Suppressor macrophage treated with lipopolysaccharide for 1 hour (primary cell): ENCODE data around the gene CLASP2.
"Not testable (repeated sequence)": the region's sequence is repeated elsewhere in the genome, so short reads cannot be mapped to it uniquely, and the experiment has no call there.

Experiments used
- DNase-seq, 3 donors: peaks; one replicate each; pipeline ENCODE4 v3.0.0-alpha.2; 2020 to 2022

Gene CLASP2

DNA sequence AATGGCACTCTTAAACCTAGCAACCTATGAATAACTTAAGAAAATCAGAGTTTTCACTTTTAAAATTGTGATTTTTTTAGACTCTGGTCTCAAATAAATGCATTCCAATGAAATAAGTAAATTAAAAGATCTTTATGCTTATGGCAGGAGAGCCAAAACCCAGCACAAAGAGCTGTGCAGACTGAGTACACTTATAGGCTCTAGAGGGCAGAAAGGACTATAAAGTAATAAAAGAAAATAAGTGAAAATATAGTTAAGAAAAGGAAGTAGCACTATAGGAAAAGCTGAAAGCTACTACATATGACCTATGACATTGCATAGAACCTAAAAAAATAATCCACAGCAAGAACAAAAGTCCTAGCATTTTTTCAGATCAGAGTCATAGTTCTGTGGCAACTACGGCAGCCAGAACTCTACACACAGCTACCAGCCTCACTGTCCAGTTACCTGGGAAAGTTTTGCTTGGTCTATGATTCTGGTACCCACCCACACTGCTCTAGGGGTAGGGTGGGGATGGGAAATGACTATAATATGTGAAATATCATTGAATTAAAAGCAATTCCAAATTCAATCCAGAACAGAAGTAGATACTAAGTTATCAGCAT is 30.5 kb downstream of the CLASP2 start:
- no peak for DNase-seq

DNA sequence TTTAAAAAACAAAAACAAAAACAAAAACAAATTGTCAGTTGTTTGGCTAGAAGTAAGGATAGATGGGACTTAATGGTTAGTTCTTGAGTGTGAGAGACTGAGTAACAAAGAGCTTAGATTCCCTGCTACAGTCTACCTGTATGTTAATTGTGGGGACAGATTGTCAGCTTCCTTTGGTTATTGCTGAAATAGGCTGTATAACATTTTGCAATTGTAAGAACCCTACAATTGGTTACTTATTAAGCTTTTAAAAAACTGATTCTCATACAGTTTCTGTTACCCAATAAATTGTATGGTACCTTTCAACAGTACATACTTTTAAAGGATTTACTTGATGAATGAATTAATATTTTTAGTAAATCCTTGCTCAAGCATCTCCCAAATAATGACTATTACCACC is 35.3 kb downstream of the CLASP2 start:
- no peak for DNase-seq

DNA sequence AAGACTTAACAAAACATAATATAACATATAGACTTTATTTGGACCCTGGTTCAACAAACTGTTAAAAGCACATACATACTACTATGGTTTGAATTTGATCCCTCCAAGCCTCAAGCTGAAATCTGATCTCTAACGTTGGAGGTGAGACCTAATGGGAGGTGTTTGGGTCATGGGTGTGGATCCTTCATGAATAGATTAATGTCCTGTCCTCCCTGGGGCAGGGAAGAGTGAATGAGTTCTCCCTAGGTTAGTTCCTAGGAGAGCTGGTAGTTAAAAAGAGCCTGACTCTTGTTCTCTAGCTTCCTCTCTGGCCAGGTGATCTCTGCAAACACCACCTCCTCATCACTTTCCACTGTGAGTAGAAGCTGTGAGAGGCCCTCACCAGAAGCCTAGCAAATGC is 36.4 kb downstream of the CLASP2 start:
- DNase-seq = no peak

DNA sequence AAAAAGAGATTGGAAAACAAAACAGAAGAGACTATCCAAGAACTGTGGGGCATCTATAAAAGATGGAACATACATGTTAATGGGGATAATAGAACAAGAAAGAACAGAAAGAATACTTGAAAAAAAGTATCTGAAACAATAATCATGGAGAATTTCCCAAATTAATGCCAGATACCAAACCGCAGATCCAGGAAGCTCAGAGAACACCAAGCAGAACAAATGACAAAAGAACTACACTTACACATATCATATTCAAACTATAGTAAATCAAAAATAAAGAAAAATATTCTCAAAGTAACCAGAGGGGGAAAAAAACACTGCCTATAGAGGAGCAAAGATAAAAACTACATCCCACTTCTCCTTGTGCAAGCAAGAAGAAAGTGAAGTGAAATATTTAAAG is 40.0 kb downstream of the CLASP2 start:
- no peak for DNase-seq

DNA sequence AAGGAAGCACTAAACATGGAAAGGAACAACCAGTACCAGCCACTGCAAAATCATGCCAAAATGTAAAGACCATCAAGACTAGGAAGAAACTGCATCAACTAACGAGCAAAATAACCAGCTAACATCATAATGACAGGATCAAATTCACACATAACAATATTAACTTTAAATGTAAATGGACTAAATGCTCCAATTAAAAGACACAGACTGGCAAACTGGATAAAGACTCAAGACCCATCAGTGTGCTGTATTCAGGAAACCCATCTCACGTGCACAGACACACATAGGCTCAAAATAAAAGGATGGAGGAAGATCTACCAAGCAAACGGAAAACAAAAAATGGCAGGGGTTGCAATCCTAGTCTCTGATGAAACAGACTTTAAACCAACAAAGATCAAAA is 44.6 kb downstream of the CLASP2 start:
- not testable (repeated sequence) for DNase-seq

DNA sequence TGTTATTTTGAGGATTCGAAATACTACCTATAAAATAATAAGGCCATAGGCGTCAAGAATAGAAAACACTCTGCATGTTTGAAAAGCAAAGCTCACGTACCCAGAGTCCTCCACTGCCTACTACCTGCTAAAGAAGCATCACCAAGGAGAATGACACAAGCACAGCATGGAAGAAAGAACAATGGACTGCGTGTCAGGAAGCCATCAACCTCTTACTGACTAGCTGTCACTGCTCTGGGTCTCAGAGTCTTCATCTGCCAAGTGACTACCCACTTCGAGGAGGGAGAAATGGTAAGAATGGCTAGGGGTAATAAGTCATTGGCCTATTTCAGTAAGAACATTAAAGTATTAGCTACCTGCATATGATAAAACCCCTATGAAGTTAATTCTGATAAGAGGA is 49.4 kb downstream of the CLASP2 start:
- no peak for DNase-seq

DNA sequence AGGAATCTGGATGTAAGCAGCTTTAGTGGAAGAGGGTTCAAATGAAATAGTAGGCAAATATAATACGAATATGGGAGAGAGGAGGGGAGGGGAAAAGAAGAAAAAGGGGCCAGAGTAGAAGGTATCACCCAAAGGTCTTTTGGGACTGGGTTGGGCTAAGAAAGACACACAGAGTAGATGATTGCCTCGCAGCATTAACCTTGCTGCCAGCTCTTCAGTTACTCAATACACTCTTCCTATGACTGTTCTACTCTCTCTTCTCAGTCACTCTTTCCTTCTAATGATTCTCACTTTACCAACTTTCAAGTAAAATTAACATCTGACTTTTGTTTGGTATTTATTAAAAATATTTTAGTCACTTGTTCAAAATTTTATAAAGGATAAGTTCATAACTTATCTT is 52.8 kb downstream of the CLASP2 start:
- peak; percentile 10 to 51 (median 45) for DNase-seq

DNA sequence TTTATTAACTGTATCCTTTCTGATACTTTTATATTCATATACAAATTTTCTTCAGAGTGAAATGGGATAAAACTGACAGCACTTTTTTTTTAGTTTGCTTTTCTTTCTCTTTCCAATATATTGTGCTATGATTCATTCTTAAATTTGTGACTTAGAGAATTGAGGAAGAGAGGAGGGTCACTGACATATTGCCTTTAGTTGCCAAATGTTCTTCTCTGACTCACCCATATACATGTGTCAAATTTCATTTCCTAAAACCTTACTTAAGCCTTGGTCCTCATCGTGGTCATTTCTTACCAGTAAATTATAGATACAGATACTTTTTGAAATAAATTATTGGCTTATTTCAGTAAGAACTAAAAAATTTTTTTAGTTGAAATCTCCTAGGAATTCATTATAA is 53.9 kb downstream of the CLASP2 start:
- DNase-seq = peak; percentile 73 to 94 (median 93)

DNA sequence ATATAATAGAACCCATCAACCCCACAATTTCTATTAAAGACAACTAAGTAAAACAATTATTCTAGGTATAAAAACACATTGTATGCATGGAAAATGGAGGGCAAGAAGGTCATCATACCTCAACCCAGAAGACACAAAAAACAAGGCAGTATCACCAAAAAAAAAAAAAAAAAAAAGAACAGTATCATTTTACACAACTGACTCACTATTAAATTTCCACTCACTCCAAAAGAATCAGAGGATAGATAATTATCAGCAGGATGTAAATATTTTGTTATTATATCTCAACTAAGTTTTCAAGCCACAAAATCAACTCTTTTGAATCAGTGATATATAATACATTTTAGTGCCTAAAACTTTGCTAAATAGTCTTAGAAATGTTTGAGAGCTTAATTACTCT is 55.0 kb downstream of the CLASP2 start:
- no peak for DNase-seq

DNA sequence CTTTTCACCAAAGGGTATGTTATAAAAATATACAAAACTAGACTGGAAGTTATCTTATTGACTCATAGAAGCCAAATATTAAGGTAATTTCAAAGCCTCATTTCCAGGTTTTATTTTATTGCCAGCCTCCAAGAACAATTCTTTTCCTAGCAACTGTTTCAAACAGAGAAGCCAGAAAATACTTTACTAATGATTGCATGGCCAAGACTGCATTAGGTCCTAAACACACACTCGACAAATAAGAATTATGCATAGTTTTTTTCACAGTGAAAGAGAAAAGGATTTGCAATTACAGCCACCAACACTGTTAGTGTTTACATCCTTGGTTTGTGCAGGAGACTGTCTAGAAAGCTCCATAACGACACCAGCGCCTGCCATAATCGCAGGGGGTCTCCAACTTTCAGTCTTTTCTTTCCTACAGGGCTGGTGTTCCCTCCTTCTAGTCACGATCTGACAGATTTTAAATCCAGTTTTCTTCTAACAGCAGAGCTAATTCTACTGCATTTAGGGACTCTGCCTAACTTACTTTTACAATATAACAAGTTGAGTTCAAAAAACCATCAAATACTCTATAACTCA is 58.1 kb downstream of the CLASP2 start:
- DNase-seq = no peak

DNA sequence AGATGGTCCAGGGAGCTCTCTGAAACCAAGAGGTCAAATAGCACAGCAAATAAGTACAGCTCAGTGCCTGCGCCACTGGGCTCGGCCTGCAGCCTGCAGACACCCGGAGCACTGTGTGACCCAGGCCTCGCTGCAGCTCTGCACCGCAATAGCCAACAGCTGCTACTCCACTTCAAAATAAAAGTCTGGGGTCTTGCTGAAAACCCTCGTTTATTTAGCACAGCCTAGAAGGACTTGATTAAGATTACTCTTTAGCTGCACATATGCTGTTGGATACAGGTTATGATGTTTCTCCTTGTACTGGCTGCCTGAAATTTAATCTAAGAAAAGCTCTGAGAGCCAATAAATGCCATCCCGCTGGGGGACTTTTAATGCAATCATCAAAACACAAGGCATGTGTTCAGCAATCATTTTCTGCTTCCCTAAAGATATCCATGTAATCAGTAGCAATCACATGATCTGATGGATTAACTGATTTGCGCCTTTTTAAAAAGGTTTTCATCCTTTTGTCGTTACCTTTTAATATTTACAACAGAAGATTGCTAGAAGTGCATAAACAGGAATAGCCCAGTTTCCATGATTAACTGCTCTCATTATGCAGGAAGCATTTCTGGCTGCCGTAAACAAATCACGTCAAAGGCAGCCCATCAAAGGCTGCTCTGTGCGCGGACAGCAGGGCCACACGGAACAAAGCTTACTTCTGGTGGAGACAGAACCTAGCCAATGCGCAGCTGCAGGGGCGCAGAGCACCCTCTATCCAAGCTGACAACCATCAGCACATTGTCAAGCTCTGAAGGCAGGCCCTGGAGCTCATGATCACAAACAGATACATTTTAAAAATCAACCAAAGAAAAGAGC is 58.8 kb downstream of the CLASP2 start:
- peak; percentile 52 to 57 (median 54) for DNase-seq

DNA sequence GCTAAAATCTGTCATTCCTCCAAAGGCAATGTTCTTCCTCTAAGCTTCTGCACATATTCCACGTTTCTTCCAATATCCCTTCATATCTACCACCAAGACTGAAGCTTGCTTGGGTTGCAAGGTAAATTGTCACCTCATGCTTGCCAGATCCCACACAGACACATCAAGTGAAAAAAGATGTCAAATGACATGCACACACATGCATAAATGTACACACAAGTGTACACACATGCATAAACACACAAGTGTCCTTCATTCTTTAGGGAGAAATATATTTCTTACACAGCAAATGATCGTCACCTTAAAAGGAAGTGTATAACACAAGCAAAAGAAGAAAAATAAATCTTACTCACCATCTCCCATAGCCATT is 59.4 kb downstream of the CLASP2 start:
- no peak for DNase-seq

DNA sequence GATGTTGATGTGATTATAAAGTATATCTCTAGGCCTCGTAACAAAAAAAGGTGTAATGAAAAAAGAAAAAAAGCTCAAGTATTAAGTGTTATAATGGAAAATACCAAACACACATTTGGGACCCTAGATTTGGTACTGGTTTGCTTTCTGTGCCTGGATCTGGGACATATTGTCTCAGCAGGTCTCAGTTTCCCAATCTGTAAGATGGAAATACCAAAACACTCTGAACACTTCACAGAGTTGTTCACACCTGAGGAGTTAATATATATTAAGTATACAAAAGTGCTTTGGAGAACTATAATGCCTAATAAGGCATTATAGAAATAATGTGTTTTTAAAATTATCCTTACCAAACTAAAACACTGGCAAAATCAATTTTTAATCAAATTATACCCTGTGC is 60.0 kb downstream of the CLASP2 start:
- DNase-seq = no peak

DNA sequence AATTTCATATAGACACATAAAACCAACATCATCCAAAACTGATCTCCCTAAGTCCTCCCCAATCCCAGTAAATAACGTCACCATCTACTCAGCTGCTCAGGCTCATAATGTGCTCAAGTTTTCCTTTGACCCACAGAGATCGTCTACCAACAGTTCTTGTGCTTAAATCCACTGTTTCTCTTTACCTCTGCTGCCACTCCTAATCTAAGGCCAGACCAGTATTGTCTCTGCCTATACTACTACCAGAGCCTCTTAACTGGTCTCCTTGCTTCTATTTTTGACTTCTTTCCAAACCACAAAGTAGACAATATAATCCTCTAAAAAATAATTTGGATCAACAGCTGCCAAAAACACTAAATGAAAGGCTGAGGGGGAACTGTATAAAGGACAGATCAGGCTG is 65.3 kb downstream of the CLASP2 start:
- no peak for DNase-seq

DNA sequence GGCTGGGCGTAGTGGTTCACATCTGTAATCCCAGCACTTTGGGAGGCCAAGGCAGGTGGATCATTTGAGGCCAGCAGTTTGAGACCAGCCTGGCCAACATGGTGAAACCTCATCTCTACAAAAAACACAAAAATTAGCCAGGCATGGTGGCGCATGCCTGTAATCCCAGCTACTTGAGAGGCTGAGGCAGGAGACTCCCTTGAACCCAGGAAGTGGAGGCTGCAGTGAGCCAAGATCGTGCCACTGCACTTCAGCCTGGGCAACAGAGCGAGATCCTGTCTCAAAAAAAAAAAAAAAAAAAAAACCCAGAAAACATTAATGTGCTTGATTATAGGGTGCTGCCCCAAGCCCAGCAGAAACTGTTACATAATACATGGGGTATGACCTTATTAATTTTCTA is 67.0 kb downstream of the CLASP2 start:
- not testable (repeated sequence) for DNase-seq

DNA sequence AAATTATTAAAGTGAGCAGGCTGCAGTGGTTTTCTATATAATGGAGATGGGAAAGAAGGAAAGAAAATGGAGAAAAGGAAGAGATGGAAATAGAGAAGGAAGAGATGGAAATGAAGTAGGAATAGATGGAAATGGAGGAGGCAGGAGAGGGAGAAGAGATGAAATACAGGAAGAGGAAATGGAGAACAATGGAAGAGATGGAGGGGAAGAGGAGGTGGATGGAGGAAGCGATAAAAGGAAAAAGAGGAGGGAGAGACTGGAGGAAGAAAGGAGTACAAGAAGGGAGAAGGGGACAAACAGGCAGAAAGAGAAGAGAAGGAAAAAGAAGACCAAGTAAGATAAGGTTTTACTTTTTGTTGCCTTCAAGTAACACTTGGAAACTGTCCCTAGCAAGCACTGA is 67.6 kb downstream of the CLASP2 start:
- DNase-seq = no peak

DNA sequence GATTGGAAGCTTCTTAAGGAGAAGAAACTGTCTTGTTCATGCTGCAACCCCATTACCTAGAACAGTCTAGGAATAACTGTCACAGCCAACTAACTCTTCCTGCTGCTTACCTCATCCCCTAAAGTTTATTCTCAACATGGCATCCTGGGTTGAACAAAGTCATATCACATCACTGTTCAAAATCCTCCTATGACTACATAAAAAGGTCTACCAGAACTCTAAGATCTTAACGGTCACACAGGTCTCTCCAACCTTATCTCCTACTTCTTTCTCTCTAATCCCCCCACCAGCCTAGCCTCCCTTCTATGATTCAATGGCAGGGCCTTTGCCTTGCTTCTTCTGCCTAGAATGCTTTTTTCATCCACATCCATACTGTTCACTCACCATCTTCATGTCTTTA is 69.3 kb downstream of the CLASP2 start:
- DNase-seq = no peak

DNA sequence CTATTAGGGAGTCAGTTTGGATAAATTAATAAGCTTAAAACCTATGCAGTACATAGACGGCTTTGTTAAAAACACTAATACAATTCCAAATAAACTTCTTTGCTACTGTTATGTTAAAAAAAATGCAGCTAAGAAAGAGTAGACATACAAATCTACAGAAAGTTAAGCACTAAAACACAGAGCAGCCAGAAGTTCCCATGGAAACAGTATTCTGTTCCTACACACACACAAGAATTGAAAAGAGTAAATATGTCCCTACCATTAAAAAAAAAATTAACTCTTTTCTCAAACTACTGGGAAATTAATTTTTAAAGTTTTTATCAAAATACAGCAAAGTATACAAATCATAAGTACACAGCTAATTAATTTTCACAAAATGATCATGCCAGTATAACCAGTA is 71.6 kb downstream of the CLASP2 start:
- peak in 1 of 3 donors; percentile 16 for DNase-seq

DNA sequence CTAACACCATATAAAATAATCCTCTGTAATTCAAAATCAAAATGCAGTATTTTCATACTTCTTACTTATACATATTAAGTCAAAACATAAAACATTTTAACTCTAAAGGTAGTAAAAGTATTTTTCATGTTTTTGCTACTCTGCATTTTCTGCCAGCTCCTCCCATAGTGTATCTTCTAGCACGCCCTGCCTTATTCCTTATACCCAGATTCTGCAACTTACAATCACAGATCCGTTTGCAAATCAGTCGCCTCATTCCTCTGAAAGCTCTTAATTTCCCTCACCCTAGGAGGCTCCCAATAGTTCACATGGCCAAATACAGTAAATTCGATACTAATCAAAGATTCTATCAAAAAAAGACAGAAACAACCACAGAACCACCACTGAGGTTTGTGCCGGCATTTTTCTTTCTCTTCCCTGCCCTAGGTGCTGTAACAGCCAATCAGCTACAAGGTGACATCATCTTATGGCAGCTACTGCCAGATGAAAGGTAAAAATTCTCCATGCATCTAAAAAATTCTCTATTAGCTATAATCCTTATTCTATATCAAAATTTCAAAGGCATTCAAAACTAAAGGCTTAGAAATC is 72.9 kb downstream of the CLASP2 start:
- DNase-seq = peak in 1 of 3 donors; percentile 9

DNA sequence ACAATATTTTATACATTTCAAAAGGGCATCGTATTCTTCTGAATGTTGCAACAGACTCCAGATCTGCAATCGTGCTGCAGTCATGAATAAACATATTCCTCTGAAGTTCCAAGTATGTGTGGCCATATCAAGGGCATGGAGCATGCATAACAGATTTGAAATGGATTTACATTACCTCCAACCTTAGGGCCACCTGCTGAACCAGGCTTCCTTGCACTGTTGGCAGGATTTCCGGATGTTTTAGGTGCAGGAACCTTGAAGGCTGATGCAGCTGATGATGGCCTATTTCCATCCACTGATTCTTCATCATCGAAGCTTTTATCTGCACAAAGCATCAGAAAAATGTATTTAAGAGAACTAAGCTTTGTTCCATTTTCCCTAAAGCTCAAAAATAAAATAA is 73.5 kb downstream of the CLASP2 start:
- DNase-seq = no peak

DNA sequence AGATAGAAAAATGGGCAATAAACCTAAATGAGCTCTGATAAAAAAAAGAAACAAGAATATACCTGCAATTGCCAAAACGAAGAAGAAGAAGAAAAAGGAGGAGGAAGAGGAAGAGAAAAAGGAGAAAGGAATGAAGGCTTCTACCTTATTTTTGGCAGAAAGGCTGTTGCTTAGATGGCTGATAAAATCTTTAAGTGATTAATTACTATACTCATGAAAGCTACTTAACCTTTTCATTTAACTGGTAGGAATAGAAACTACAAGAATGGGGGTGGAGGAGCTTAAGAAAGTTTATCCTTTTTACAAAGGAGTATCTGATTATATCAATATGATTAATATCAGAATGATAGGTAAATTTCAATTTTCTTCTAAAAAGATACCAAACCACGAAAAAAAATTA is 75.2 kb downstream of the CLASP2 start:
- DNase-seq = no peak

DNA sequence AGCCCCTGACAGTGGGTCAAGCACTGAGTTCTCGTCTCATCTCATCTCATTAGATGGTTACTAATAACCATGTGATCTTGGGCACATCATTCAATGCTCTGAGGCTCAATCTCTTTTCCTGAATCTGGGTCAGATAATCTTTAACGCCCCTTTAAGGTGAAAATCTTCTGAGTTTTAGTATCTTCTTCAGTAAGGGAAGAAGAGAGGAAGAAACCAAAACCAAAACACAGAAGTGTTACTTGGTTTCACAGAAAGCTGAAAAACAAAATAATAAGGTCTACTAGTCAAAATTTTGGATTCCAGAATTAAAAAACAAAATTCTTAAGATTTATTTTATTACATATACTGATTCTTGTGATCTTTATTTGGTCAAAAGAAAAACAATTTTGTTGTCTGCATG is 78.2 kb downstream of the CLASP2 start:
- peak in 1 of 3 donors; percentile 17 for DNase-seq

DNA sequence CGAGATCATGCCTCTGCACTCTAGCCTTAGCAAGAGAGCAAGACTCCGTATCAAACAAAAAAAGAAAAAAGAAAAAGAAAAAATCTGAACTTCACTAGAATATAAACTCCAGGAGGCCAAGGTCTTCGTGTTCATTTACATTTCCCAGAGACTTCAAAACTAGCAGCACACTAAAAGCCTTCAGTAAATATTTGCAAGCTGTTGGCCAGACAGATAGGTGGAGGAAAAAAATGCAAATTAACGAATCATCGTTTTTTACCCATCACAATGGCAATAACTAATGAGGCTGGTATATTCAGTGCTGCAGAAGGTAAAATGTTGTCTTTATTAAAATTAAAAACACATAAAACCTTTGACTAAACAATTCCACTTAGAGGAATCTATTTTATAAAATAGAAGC is 80.6 kb downstream of the CLASP2 start:
- no peak for DNase-seq
